DOHH2 (cell line): ENCODE data around the gene ILF2.

ENCODE experiments used
- H3F3A ChIP-seq: fragments of 200-600 bp; sonication (generic), shearing (Covaris generic); 2 replicates; pipeline ENCODE4 v1.6.0; 2016; ENCODE audit warnings: antibody characterized with exemption, mild to moderate bottlenecking; ENCODE audit not compliant: control insufficient read depth, insufficient read depth
- H3K27ac ChIP-seq: fragments of 200-600 bp; sonication (generic); 2 replicates; pipeline ENCODE4 v1.5.1; 2014; ENCODE audit warnings: low read depth, mild to moderate bottlenecking, low read length, moderate library complexity
- H3K27me3 ChIP-seq: fragments of 200-600 bp; sonication (generic); 2 replicates; pipeline ENCODE4 v1.6.1; 2014; ENCODE audit warnings: mild to moderate bottlenecking, low read length, mixed read lengths; ENCODE audit not compliant: control insufficient read depth
- H3K36me3 ChIP-seq: fragments of 200-600 bp; sonication (generic); 2 replicates; pipeline ENCODE4 v1.6.1; 2014; ENCODE audit warnings: mild to moderate bottlenecking, low read length, moderate library complexity, mixed read lengths; ENCODE audit not compliant: control insufficient read depth
- H3K4me1 ChIP-seq: fragments of 200-600 bp; sonication (generic); 2 replicates; pipeline ENCODE4 v1.6.1; 2014; ENCODE audit warnings: mild to moderate bottlenecking, low read length, mixed read lengths; ENCODE audit not compliant: control insufficient read depth
- H3K4me2 ChIP-seq: fragments of 200-600 bp; sonication (generic); 2 replicates; pipeline ENCODE4 v1.6.0; 2014; ENCODE audit warnings: mild to moderate bottlenecking, low read length, moderate library complexity
- H3K4me3 ChIP-seq: fragments of 200-600 bp; sonication (generic); 2 replicates; pipeline ENCODE4 v1.5.1; 2014; ENCODE audit warnings: mild to moderate bottlenecking, low read length, mixed read lengths
- H3K79me2 ChIP-seq: fragments of 200-600 bp; sonication (generic); 2 replicates; pipeline ENCODE4 v1.6.1; 2014; ENCODE audit warnings: mild to moderate bottlenecking, low read length, mixed read lengths; ENCODE audit not compliant: control insufficient read depth
- H3K9me2 ChIP-seq: fragments of 200-600 bp; sonication (generic); replicated peaks from 2 replicates; pipeline ENCODE4 v1.6.1; 2014; ENCODE audit warnings: mild to moderate bottlenecking, low read length, mixed read lengths; ENCODE audit not compliant: control insufficient read depth
- H3K9me3 ChIP-seq: fragments of 200-600 bp; sonication (generic); 2 replicates; pipeline ENCODE4 v1.6.1; 2014; ENCODE audit warnings: antibody characterized with exemption, low read length, mixed read lengths; ENCODE audit not compliant: control insufficient read depth, insufficient read depth
- H4K20me1 ChIP-seq: fragments of 200-600 bp; sonication (generic); 2 replicates; pipeline ENCODE4 v1.6.0; 2014; ENCODE audit warnings: low read depth, mild to moderate bottlenecking, antibody characterized with exemption, low read length, moderate library complexity; ENCODE audit not compliant: control insufficient read depth, insufficient read depth
- CTCF ChIP-seq: fragments of 200-600 bp; sonication (generic); IDR thresholded peaks from one replicate; pipeline ENCODE4 v1.5.1; 2014; ENCODE audit warnings: antibody characterized with exemption, mild to moderate bottlenecking, low read depth, low read length; ENCODE audit not compliant: poor library complexity, severe bottlenecking
- EZH2phosphoT487 ChIP-seq: fragments of 200-600 bp; sonication (generic); IDR thresholded peaks from 2 replicates; pipeline ENCODE4 v1.6.1; 2017; ENCODE audit warnings: borderline replicate concordance, mild to moderate bottlenecking, antibody characterized with exemption, low read length, moderate library complexity, mixed read lengths

The ILF2 gene

GRCh38 chr1:153667439-153667838 lies 3.4 kb downstream of the ILF2 start:
- no peaks in the 10 kb centered on the region for H3K9me3 ChIP-seq
- H3K27ac ChIP-seq, result no peak overlapping the region
- H3K4me1 ChIP-seq, result peaks cover 21% of the 10 kb centered on the region
- H3F3A ChIP-seq, result peaks cover 45% of the 10 kb centered on the region
- H3K36me3 ChIP-seq, result peaks cover 83% of the 10 kb centered on the region
- TF ChIP-seq CTCF (no peak), EZH2phosphoT487 (no peak)
- H3K4me3 ChIP-seq, result no peak overlapping the region
- H3K4me2 ChIP-seq, result no peak overlapping the region
- no peaks in the 10 kb centered on the region for H3K27me3 ChIP-seq
- H3K9me2 ChIP-seq, result no peaks in the 10 kb centered on the region
- H3K79me2 ChIP-seq, result peaks cover 37% of the 10 kb centered on the region
- no peaks in the 10 kb centered on the region for H4K20me1 ChIP-seq

GRCh38 chr1:153663211-153663610 lies 7.6 kb downstream of the ILF2 start:
- peaks cover 12% of the 10 kb centered on the region for H3K4me1 ChIP-seq
- no peak overlapping the region for H3K27ac ChIP-seq
- no peaks in the 10 kb centered on the region for H3K9me2 ChIP-seq
- no peaks in the 10 kb centered on the region for H3K9me3 ChIP-seq
- no peak overlapping the region for H3K4me3 ChIP-seq
- H3K79me2 ChIP-seq, result peaks cover 25% of the 10 kb centered on the region
- H3F3A ChIP-seq, result peaks cover 54% of the 10 kb centered on the region
- H3K4me2 ChIP-seq, result no peak overlapping the region
- no peaks in the 10 kb centered on the region for H4K20me1 ChIP-seq
- H3K27me3 ChIP-seq, result no peaks in the 10 kb centered on the region
- H3K36me3 ChIP-seq, result peaks cover 78% of the 10 kb centered on the region
- no peak for TF ChIP-seq EZH2phosphoT487
- no peak for TF ChIP-seq CTCF

GRCh38 chr1:153662269-153662668 lies 8.5 kb downstream of the ILF2 start:
- no peak for TF ChIP-seq CTCF
- TF ChIP-seq EZH2phosphoT487, result no peak
- Histone ChIP-seq H3F3A (peaks cover 53% of the 10 kb centered on the region), H3K4me1 (peaks cover 17% of the 10 kb centered on the region), H3K4me3 (no peak overlapping the region), H3K79me2 (peaks cover 15% of the 10 kb centered on the region), H3K27me3 (no peaks in the 10 kb centered on the region), H3K9me3 (no peaks in the 10 kb centered on the region), H3K9me2 (no peaks in the 10 kb centered on the region), H3K36me3 (peaks cover 69% of the 10 kb centered on the region), H3K27ac (no peak overlapping the region), H3K4me2 (no peak overlapping the region), H4K20me1 (no peaks in the 10 kb centered on the region)
